GM12873 (cell line): ENCODE results near the gene ALG13.

ENCODE experiments used
- CTCF ChIP-seq: IDR thresholded peaks from 2 replicates; pipeline ENCODE4 v1.5.1; 2012; ENCODE audit warnings: low read depth, mild to moderate bottlenecking, moderate library complexity, low read length, control low read depth; ENCODE audit not compliant: insufficient read depth; ENCODE audit errors: missing control alignments

Gene ALG13

GRCh38 chrX:111719426-111720210, 38.6 kb downstream of the ALG13 start:
- TF ChIP-seq CTCF = no peak

- no peak for TF ChIP-seq CTCF
Measured at GRCh38 chrX:111728096-111728495, 47.1 kb downstream of the ALG13 start.

- TF ChIP-seq CTCF = no peak
Measured at GRCh38 chrX:111731351-111731750, 50.4 kb downstream of the ALG13 start.

GRCh38 chrX:111736571-111736970, 55.6 kb downstream of the ALG13 start:
- TF ChIP-seq CTCF = no peak

GRCh38 chrX:111742018-111742417, 61.0 kb downstream of the ALG13 start:
- TF ChIP-seq CTCF = no peak

- no peak for TF ChIP-seq CTCF
Measured at GRCh38 chrX:111743316-111743715, 62.3 kb downstream of the ALG13 start.

GRCh38 chrX:111756486-111756885, 75.5 kb downstream of the ALG13 start:
- TF ChIP-seq CTCF = no peak
